Neural cell (in vitro differentiated cells): ENCODE measurements around the gene PAX8. TPM values are rescaled to one million over a fixed set of nuclear protein-coding genes. Genes with fewer than 3 reads are reported as not detected.

Experiments
- H2AFZ ChIP-seq: fragments of 200-600, 300-800 bp; sonication (generic), shearing (Covaris generic); 2 replicates; pipeline ENCODE4 v1.6.0; 2014; ENCODE audit warnings: low read depth, mild to moderate bottlenecking, antibody characterized with exemption, low read length, moderate library complexity
- H3F3A ChIP-seq: fragments of 200-600 bp; shearing (Covaris generic); 2 replicates; pipeline ENCODE4 v1.6.1; 2016; ENCODE audit warnings: mild to moderate bottlenecking, moderate library complexity, mixed read lengths, antibody characterized with exemption, low read length; ENCODE audit not compliant: insufficient read depth, poor library complexity, severe bottlenecking
- H3K27ac ChIP-seq: fragments of 200-600, 300-800 bp; sonication (generic), shearing (Covaris generic); 2 replicates; pipeline ENCODE4 v1.5.1; 2014; ENCODE audit warnings: mild to moderate bottlenecking, low read length, moderate library complexity
- H3K27me3 ChIP-seq: fragments of 300-800, 200-600 bp; sonication (generic), shearing (Covaris generic); 2 replicates; pipeline ENCODE4 v1.6.0; 2014; ENCODE audit warnings: mild to moderate bottlenecking, low read depth, low read length, moderate library complexity; ENCODE audit not compliant: insufficient read depth
- H3K36me3 ChIP-seq: fragments of 300-800, 200-600 bp; sonication (generic), shearing (Covaris generic); 2 replicates; pipeline ENCODE4 v1.5.1; 2014; ENCODE audit warnings: mild to moderate bottlenecking, antibody characterized with exemption, low read length, moderate library complexity; ENCODE audit not compliant: insufficient read depth
- H3K4me2 ChIP-seq: fragments of 300-800, 200-600 bp; sonication (generic), shearing (Covaris generic); 2 replicates; pipeline ENCODE4 v1.6.0; 2014; ENCODE audit warnings: mild to moderate bottlenecking, low read length
- H3K4me3 ChIP-seq: fragments of 300-800, 200-600 bp; sonication (generic), shearing (Covaris generic); 2 replicates; pipeline ENCODE4 v1.5.1; 2014; ENCODE audit warnings: mild to moderate bottlenecking, low read length, moderate library complexity
- H3K79me2 ChIP-seq: fragments of 200-600 bp; shearing (Covaris generic); replicated peaks from 2 replicates; pipeline ENCODE4 v1.6.0; 2014; ENCODE audit warnings: mild to moderate bottlenecking, low read length, moderate library complexity; ENCODE audit not compliant: insufficient read depth
- H3K9ac ChIP-seq: fragments of 300-800, 200-600 bp; sonication (generic), shearing (Covaris generic); 2 replicates; pipeline ENCODE4 v1.6.1; 2016; ENCODE audit warnings: mild to moderate bottlenecking, low read length, mixed read lengths
- H3K9me2 ChIP-seq: fragments of 200-600 bp; shearing (Covaris generic); 2 replicates; pipeline ENCODE4 v1.6.1; 2016; ENCODE audit warnings: mild to moderate bottlenecking, low read length, mixed read lengths; ENCODE audit not compliant: insufficient read depth
- H3K9me3 ChIP-seq: fragments of 200-600, 300-800 bp; sonication (generic), shearing (Covaris generic); 2 replicates; pipeline ENCODE4 v1.6.1; 2016; ENCODE audit warnings: mild to moderate bottlenecking, mixed run types, low read length, moderate library complexity, mixed read lengths
- H4K20me1 ChIP-seq: fragments of 200-600 bp; shearing (Covaris generic); 2 replicates; pipeline ENCODE4 v1.6.1; 2016; ENCODE audit warnings: mild to moderate bottlenecking, mixed run types; ENCODE audit not compliant: insufficient read depth
- CTCF ChIP-seq: fragments of 450-650 bp; IDR thresholded peaks from 2 replicates; pipeline ENCODE4 v1.5.1; 2014; ENCODE audit warnings: antibody characterized with exemption, mild to moderate bottlenecking, moderate library complexity; ENCODE audit not compliant: poor library complexity, severe bottlenecking
- EP300 ChIP-seq: fragments of 450-650 bp; conservative IDR thresholded peaks from 2 replicates; pipeline ENCODE4 v1.6.1; 2014; ENCODE audit warnings: antibody characterized with exemption, mild to moderate bottlenecking, moderate library complexity; ENCODE audit not compliant: poor library complexity, severe bottlenecking
- POLR2AphosphoS5 ChIP-seq: IDR thresholded peaks from 2 replicates; pipeline ENCODE4 v1.6.1; 2012
- RAD21 ChIP-seq: fragments of 450-650 bp; conservative IDR thresholded peaks from 2 replicates; pipeline ENCODE4 v1.6.1; 2014; ENCODE audit warnings: antibody characterized with exemption, mild to moderate bottlenecking, moderate library complexity
- REST ChIP-seq: IDR thresholded peaks from 2 replicates; pipeline ENCODE4 v1.6.1; 2012; ENCODE audit warnings: borderline replicate concordance
- TAF1 ChIP-seq: IDR thresholded peaks from 2 replicates; pipeline ENCODE4 v1.6.1; 2012; ENCODE audit warnings: low read depth
- polyA plus RNA-seq: library from polyadenylated mRNA; depleted of rRNA; stranded (reverse); fragments of >200 nt; gene quantifications from 2 replicates; pipeline ENCODE4 v1.2.3, GENCODE V29; 2014

PAX8 gene
- polyA plus RNA-seq, 1 donor from 2014 or later, result not detected

GRCh38 chr2:113264713-113265403 is 13.9 kb downstream of the PAX8 start:
- no peaks in the 10 kb centered on the region for H3K79me2 ChIP-seq
- no peak overlapping the region for H2AFZ ChIP-seq
- no peaks in the 10 kb centered on the region for H3K9me3 ChIP-seq
- no peaks in the 10 kb centered on the region for H3K36me3 ChIP-seq
- TF ChIP-seq RAD21 (no peak), CTCF (no peak), TAF1 (no peak), REST (no peak), EP300 (no peak), POLR2AphosphoS5 (no peak)
- H3K27ac ChIP-seq, result no peak overlapping the region
- H3K27me3 ChIP-seq, result no peaks in the 10 kb centered on the region
- no peaks in the 10 kb centered on the region for H3F3A ChIP-seq
- H3K9me2 ChIP-seq, result no peaks in the 10 kb centered on the region
- H3K4me2 ChIP-seq, result no peak overlapping the region
- no peak overlapping the region for H3K4me3 ChIP-seq
- no peaks in the 10 kb centered on the region for H4K20me1 ChIP-seq
- H3K9ac ChIP-seq, result no peak overlapping the region

- Histone ChIP-seq H3K36me3 (no peaks in the 10 kb centered on the region), H3K9me2 (no peaks in the 10 kb centered on the region), H3K79me2 (no peaks in the 10 kb centered on the region), H4K20me1 (no peaks in the 10 kb centered on the region), H3K27ac (no peak overlapping the region), H3K27me3 (no peaks in the 10 kb centered on the region), H3K4me3 (no peak overlapping the region), H3F3A (no peaks in the 10 kb centered on the region), H3K4me2 (no peak overlapping the region), H3K9me3 (no peaks in the 10 kb centered on the region), H2AFZ (no peak overlapping the region), H3K9ac (no peak overlapping the region)
- no peak for TF ChIP-seq CTCF
- no peak for TF ChIP-seq EP300
- no peak for TF ChIP-seq REST
- no peak for TF ChIP-seq RAD21
- TF ChIP-seq TAF1, result no peak
- TF ChIP-seq POLR2AphosphoS5, result no peak
Observed at GRCh38 chr2:113263546-113263945, 15.2 kb downstream of the PAX8 start.
